HG03521 (cell line): Measurements from ENCODE around the gene RABGAP1.

Experiments used
- ATAC-seq: cut with Tn5 transposase; IDR thresholded peaks from one replicate; pipeline ENCODE4 v1.9.1; 2021; ENCODE audit warnings: mild to moderate bottlenecking, moderate library complexity; ENCODE audit not compliant: unreplicated experiment

RABGAP1 gene

DNA sequence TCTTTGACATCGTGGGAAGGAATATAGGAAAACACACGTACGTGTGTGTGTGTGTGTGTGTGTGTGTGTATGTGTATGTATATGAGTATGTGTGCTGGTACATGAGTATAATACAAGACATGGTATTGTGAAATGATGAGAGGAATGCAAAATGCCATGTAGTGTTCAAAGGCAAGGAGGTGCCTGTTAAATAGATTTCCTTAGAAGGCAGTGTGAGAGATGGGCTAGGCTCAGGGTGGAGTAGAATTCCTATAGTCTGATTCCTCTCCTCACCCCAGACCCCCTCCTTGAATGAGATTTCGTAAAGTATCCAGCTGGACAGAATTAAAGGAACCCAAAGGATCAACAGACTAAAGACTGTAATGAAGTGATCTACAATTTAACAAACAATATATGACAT is 103.8 kb downstream of the RABGAP1 start:
- no peak for ATAC-seq

DNA sequence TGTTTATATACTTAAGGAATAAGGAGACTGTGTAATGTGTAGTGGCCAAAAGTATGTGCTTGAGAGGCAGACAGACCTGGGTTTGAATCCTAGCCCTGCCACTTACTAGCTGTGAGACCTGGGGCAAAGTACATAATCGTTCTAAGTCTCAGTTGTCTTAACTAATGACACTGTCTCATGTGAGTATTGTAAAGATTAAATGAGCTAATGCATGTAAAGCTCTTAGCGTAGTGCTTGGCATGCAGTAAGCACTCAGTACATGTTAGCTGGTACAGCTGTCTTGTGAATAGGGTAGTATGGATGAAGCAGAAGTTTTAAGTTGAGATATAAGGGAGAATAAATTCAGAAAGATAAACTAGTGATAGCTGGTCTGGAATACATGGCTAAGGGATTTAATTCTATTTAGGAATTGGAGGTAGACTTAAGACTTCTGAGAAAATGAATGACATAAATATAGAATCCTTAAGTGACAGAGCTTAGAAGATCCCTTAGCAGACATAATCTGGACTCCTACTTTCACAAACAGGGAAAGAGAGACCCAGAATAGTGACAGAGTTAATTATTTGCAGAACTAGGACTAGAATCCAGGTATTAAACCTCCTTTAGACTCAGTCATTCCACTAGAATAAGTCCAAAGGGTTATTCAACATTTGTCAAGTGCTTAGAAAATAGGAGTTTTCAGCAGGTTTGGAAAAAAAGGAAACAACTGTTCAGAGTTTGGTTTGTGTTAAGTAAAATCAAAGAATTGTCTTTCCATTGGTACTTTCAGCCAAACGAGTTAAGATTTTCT is 105.8 kb downstream of the RABGAP1 start:
- no peak for ATAC-seq

DNA sequence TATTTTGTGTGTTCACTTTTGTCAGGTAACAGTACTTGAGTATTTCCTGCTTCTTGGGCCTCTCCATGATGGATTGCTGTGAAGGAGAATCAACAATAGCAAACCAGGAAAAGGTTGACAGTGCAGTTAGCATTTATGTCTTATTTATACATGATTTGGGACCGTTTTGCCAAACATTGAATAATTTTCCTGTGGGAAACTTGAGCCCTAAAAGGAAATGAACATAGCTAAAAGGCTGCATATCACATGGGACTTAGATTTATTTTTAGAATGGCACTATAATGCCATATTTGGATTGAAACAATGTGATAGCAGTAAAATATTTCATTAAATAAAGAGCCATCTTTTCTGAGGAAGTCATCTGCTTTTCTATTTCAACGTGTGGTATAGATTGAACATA is 107.9 kb downstream of the RABGAP1 start:
- no peak for ATAC-seq

DNA sequence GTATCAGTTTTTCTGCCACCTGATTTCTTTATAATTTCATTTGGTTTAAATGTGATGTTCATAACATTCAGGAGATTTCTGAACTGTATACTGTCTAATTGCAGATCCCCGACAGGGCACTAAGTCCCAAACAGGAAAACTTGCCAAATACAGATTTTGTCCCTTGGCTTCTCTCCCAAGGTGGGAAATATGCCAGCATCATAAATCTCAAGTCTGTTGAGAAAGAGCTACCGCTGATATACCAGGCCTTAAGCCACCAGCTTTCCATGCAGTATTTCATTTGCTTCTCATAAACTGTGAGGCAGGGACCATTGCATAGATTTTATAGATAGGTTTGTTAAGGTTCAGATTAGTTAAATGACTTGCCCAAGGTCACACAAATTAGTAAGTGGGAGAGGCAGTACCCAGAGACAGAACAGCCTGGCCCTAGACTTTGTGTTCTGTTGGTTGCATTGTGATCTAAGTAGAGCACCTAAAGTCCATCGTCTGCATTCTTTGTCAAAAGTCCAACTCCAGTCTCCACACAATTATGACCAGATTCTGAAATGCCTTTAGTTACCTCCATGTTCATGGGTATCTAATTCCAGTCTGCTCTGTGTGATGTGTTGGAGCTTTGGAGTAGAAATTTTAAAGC is 108.9 kb downstream of the RABGAP1 start:
- ATAC-seq = no peak

DNA sequence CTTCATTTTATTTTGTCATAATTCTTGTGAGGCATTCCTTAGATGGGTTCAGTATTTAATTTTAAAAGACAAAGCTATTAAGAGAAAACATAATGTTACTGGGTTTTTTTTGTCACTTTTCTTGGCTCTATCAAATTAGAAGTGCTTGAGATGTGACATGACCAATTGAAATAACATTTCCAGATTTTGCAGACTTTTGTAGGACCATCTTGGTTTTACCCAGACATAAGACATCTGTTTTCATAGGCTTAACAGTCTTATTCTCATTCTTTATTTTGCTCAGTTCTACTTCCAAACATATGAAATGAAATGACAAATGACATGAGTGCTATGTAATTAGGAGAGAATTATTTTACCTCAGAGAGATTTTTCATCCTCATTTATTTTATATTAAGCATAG is 112.2 kb downstream of the RABGAP1 start:
- ATAC-seq = no peak

DNA sequence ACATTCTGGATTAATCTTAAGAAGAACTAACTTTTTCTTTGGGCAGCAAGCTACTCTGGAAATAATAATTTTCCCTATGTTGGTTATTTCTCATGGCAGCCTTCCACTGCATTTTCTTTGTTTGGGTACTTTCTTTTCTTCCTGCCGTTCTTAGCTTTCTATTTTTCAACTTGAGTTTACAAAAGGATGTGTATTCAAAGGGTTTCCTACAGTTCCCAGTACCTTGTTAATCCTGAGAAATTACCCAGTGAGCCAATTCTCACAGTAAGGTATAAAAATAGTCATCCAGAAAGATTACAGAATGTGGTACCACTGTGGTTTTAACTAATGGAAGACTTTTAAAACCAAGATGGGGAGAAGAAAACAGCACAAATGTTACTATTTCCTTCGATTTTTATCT is 112.9 kb downstream of the RABGAP1 start:
- no peak for ATAC-seq

DNA sequence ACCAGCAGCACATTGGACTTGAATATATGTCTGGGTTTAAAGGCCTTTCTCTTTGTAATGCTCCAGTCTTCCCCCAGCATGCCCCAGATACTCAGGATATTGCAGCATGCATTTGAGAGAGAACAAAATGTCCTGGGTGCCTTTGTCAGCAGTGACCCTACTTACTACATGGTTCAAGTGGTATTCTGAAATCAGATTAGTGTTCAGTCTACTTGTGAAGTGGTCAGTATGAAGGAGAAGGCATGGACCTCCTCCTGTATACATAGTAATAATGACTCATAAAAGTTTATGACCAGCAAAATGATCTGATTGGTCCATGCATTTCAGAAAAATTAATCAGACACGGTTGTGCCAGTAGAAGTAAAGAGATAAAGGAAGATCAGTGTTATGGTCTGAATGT is 118.0 kb downstream of the RABGAP1 start:
- no peak for ATAC-seq

DNA sequence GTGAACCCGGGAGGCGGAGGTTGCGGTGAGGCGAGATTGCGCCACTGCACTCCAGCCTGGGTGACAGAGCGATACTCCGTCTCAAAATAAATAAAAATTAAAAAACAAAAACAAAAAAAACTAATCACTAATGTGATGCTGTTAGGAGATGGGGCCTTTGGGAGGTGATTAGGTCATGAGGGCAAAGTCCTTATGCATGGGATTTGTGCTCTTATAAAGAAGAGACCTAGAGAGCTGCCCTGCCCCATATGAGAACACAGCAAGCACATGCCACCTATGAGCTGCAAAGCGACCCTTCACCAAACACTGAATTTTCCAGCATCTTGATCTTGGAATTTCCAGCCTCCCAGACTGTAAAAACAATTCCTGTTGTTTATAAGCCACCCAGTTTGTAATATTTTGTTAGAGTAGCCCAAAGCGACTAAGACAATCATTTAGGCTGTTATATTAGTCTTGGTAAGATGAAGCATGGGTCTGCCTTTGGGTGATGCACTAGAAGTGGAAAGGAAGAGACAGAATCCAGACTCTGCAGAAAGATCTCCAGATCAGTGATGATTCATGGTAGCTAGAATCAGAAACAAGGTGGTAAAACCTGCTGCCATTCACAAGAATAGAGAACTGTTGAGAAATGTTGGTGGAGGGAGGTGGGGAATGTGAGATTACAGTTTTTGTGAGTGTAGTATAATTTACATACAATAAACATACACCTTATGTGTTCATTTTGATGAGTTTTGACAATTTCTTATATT is 118.8 kb downstream of the RABGAP1 start:
- no peak for ATAC-seq

DNA sequence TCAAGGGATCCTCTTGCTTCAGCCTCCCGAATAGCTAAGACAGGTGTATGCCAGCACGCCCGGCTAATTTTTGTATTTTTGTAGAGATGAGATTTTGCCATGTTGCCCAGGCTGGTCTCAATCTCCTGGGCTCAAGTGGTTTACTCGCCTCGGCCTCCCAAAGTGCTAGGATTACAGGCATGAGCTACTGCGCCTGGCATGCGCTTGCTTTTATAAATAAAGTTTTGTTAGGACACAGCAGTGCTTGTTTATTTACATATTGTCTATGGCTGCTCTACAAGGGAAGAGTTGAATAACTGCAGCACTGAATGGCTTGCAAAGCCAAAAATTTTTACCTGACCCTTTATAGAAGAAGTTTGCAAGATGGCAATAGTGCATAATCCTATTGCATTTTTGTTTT is 120.4 kb downstream of the RABGAP1 start:
- no peak for ATAC-seq

DNA sequence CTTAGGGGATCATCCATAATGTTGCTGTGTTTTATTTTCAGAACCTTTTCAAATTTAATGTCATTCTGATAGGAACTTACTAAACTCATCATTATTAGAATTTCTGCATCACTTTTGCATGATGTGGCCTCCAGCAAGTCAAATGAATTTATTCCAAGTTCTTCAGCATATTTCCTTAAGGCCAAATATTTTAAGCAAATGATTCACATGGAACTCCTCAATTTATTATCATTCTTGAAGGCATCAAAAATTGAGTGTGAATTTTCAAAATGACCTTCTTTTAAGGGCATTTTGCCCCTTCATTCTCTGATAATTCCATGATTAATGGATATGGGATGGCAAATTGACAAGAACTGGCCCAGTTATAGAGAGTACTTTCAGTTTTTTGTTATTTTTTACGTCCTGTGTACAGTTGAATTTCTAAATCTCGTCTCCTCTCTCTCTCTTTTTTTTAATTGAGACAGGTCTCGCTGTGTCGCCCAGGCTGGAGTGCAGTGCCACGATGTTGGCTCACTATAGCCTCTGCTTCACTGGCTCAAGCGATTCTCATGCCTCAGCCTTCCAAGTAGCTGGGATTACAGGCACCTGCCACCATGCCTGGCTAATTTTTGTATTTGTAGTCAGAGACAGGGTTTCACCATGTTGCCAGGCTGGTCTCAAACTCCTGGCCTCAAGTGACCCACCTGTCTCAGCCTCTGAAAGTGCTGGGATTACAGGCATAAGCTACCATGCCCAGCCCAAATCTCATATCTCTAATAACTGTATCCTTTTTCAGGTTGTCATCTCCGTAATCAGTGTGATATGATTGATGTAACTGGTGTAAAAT is 121.7 kb downstream of the RABGAP1 start:
- ATAC-seq = no peak

DNA sequence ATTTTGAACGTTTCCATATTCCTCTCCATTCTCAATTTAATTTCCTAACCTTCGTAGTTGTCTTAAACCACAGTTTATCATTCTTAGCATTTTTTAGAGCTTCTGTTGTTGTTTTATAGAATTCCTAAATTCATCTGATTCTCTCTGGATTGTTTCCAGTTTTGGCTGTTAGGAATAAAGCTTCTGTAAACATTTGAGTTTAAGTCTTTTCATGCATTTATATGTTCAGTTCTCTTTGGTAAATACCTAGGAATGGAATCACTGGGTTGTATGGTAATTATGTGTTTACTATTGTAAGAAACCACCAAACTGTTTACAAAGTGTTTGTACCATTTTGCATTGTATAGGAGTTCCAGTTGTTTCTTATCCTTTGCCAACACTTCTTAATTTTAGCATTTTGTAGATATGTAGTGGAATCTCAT is 122.4 kb downstream of the RABGAP1 start:
- ATAC-seq = no peak

DNA sequence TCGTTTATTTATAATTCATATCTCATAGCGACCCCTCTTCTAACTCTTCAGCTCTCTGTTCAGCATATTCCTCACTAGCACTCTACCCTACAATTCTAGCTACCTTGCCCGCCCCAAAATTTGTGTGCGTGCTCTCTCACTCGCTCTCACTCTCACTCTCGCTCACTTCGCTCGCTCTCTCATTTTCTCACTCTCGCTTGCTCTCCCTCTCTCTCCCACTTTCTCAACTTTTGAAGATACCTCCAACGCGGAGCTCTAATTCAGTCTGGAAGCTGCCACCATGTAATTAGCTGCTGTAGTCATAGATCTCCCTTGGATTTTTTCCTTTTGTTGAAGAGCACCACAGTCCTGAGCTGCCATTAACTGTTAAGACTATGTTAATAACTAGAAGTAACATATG is 123.1 kb downstream of the RABGAP1 start:
- ATAC-seq = no peak

DNA sequence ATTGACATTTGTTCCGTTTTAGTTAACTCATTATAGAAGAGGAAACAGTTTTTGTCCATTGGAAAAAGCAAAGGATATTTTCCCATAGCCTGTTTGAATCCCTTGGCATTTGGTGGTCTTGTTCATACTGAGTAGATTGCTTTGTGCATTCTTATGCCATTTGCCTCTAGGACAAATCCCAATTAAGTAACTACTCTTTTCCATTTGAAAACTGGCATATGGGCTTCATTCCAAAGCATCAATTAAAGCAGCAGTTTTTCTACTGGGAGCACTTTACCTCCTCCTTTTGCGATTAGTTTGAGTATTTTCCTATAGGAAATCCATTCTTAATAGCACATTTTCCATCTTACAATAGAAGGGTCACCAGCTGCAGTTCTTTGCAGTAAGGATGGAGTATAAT is 123.9 kb downstream of the RABGAP1 start:
- no peak for ATAC-seq

DNA sequence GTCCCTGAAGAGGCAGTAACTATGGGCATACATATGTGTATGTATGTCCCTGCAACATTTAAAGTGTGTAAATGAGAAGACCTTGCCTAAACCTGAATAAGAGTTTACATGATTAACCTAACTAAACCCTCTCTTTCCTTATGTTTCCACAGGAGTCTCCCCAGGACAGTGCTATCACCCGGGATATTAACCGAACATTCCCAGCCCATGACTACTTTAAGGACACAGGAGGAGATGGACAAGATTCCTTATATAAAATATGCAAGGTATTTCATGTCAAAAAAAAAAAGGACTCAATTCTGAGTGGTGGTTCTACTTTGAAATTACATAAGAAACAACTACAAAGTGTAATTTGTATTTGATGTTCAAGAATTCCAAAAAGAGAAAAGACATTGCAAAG is 124.4 kb downstream of the RABGAP1 start:
- ATAC-seq = no peak

DNA sequence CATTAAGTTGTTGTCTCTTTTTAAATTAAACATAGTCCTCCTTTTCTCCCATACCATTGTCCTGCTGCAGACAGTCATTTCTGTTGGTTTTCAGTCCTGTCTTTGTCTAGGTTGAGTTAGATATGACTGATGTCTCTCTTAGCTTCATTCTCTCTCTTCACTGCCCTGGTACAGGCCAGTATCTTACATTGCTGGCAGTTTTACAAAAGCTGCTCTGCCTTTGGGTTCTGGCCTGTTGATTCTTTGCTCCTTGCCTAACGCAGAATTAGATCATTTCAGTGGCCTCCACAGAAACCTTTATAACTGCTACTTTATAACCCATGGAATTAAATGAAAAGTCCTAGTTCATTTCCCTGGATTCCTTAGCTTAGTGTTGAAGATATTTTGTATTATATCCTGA is 126.3 kb downstream of the RABGAP1 start:
- ATAC-seq = no peak

DNA sequence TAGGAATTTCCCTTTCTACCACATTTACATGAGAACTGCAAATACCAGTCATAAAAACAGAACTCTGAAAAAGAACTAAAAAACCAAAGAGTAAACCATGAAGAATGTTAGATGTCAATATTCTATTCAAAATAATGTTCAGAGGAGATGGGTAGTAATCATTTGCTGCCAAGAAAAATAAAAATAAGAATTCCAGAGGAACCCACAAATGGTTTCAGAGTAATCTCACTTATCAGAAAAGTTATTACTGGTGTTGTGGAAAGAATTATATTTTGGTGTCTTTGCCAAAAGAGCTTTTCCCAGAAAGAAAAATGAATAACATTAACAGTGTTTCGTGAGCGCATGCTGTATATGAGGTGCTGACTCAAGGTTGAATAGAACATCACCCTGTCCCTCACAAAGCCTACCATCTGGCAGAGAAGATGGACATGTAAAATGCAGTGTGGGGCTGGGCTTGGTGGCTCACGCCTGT is 128.2 kb downstream of the RABGAP1 start:
- no peak for ATAC-seq

DNA sequence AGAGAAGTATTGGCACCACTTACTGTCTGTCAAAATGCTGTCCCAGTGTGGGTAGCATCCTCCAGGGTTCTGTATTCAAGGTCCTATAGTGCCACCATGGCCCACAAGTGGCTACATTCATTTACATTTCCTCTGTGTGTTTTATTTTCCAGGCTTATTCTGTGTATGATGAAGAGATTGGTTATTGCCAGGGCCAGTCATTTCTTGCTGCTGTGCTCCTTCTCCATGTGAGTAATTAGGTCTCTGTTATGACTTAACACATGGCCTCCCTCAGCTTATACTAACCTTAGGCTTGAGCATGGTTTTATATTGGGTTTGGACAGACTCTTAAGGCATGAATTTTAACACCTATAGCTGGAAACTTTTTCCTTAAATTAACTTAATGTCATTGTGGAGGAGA is 129.4 kb downstream of the RABGAP1 start:
- no peak for ATAC-seq

DNA sequence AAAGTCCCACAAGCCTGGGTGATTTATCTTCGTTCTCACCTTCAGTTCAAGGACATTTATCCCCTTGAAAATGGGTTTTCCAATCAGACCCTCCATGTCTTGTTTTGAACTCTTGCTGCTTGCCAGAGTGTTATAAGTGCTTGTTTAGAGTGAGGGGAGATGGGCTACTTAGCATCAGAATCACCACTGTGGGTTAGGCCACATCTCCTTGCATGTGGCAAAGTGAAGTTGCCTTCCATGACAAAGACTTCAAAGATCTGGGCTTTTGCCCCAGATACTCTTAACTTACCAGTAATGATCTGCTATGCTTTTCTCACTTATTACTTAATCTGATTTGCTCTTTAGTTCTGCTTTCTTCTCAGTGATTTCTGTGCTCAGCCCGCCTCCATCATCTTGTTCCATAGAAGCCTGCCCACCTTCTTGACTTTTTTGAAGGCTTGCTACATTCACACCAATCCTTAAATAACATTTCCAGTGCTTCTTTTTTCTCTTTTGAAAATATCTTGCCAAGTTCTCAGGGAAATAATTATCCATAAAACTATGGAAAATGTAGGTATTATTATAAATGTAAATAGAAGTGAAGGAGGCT is 131.7 kb downstream of the RABGAP1 start:
- ATAC-seq = no peak

DNA sequence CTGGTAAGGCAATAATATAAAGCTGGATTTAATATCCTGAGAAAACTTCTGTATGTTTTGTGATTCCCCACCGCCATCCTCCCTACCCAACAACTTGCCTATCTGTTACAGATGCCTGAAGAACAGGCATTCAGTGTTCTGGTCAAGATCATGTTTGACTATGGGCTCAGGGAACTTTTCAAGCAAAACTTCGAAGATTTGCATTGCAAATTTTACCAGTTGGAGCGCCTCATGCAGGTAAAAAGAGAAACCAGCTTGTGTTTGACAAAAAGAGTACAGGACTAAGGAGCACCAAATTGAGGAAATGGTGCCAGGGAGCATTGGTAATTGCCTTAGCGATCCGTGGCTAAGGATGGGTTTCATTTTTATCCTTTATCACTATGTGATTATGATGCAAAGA is 132.6 kb downstream of the RABGAP1 start:
- no peak for ATAC-seq

DNA sequence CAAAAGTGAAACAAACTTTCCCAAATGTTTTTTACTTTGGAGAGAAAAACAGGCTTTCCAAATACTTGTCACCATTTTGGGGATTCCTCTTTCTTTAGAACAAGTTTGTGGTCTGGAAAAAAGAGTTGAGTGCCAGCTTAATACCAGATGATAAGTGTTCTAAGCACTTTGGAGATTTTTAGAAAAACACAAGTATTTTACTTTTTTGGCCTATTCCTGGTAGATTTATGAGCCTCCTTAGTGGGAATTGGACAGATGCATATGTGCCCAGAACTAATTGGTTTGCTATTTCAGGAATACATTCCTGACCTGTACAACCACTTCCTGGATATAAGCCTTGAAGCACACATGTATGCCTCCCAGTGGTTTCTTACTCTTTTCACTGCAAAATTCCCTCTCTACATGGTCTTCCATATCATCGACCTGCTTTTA is 133.2 kb downstream of the RABGAP1 start:
- ATAC-seq = no peak

DNA sequence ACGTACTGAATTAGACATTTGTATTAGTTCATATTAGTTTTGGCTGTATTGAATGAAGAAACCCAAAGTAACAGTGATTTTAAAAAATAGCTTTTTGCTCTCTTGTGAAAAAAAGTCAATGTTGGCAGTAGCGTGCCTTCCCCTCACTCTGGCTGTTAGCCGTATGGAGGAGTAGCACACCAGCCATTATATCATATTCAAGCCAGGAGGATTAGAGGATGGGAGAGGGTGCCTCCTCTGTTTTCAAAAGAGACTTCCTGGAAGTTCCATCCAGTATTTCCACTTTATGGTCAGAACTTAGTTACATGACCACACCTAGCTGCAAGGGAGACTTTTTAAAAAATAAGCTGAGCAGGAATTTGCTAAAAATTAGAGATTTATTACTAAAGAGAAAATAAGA is 133.8 kb downstream of the RABGAP1 start:
- ATAC-seq = no peak
